Retina (tissue), 1 donor: ENCODE data around the gene CDH8.
A peak's percentile ranks its signal among the peaks of the same experiment; 100 is the strongest.
"Not testable (repeated sequence)": the region's sequence is repeated elsewhere in the genome, so short reads cannot be mapped to it uniquely, and the experiment has no call there.

Experiments used
- DNase-seq: peaks from one replicate; pipeline ENCODE4 v3.0.0-alpha.2; 2016

The CDH8 gene

DNA sequence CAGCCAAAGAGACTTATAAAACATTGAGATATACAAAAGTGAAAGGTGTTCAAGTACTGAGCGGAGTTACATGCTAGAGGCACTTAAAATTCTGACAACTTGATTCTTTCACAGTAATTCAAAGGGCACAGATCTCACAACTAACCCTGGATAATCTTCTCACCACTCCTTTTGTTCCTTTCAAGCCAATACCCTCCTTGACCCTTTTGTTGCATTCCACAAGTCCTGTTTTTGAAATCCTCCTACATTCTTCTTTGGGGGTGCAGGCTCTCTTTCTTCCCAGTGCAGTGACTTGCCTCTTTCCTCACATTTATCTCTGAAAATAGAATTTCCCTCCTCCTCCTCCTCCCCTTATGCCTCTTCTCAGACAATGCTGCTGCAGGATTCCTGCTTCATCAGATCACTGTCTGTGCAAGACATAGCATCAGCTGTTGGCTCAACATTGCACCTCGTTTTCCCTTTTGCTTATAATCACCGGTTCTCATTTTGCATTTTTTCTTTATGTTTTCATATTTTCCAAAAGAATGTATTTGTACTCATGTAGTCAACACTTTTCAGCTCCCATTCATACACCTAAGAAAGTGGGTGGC, 199.3 kb downstream of the CDH8 start:
- peak; percentile 11 for DNase-seq

DNA sequence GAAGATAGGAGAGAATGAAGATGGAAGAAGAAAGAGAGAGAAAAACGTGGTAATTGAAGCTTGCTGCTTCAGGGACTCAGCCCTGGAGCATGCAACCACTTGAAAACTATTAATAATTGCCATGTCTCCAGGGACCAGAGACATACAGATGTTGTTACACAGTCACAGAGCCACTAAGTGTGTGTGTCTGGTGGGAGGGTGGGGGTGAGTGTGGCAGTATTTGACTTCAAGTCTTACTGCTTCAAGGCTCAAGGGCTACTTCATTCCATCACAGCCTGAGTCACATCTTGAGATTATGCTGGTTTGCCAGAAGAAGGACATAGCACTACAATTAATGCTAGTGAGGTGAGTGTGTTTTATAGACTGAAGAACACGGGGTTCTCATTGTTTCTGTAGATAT, 202.2 kb downstream of the CDH8 start:
- DNase-seq = no peak

DNA sequence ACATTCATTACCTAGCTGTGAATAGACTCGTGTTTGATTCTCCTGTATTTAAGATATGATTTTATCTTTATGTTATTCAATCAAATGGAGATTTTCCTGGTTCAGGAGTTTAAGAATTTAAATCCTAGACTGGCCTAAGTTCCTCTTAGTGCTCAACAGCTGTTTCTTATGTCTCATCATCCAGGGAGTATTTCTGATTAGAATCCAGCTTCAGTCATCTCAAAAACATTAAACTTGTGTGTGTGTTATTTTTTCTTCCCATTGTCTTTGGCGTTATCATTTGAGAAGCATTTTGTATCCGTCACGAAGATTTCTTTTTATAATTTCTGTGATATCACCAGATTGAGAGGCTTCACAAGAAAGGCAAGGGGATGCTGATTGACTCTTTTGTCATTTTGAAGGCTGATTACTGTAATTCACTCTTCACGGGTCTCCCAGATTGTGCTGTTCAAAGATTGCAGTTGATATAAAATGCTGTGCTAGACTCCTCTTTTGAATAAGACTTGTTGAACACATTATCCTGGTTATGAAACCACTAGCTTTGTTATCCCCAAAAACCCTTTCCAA, 204.8 kb downstream of the CDH8 start:
- no peak for DNase-seq

DNA sequence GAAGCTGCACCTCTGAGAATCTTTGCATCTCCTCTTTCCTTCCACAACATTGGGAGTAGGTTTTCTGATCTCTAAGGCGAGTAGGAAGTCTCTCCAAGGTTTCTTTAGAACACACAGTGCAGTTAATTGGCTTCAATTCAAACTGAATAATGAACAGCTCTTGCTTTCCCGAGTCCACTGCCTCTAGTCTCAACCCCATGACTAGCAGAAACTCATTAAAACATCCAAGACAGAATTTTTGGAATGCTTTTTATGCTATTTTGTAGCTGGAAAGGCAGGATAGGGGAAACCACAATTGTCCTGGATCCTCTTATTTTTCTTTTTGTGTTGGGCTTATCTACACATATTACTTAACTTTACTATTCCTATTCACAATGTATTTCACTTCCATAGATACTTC, 206.6 kb downstream of the CDH8 start:
- no peak for DNase-seq

GRCh38 chr16:61823326-61823725, 212.9 kb downstream of the CDH8 start:
- no peak for DNase-seq

GRCh38 chr16:61820820-61821219, 215.4 kb downstream of the CDH8 start:
- DNase-seq = no peak

DNA sequence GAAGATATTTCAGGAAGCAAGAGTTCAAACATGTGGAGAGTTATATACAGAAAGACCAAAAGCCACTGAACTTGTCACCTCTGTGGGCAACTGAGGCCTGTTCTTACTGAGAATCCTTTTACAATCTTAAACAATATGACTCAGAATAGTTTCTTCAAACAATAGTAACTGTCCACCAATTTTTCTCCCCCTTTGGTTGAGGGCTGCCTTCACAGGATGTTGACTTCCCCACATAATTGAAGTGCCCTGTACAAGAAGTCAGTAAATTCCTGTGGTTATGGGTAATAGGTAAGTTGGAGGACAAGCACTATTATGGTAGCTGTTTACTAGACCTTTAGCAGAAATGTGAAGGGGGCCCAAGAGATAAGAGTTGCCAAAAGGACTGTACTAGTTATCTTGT, 215.8 kb downstream of the CDH8 start:
- DNase-seq = no peak

DNA sequence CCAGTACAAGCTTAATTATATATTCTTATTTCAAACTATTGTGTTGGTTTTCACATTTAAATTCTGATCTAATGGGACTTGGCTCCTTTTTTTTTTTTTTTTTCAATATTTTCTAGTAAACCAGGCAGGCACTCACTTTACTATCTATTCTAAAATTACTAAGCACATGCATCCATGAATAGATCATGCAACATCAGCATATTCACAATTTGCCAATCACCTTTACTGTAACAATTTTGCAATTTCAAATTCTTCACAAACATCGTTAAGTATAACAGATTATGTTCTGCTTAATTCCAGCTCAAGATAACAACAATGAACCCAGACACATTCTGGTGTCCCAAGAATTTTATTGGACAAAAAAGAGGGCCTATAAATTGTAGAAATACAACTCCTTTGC, 217.4 kb downstream of the CDH8 start:
- DNase-seq = no peak

DNA sequence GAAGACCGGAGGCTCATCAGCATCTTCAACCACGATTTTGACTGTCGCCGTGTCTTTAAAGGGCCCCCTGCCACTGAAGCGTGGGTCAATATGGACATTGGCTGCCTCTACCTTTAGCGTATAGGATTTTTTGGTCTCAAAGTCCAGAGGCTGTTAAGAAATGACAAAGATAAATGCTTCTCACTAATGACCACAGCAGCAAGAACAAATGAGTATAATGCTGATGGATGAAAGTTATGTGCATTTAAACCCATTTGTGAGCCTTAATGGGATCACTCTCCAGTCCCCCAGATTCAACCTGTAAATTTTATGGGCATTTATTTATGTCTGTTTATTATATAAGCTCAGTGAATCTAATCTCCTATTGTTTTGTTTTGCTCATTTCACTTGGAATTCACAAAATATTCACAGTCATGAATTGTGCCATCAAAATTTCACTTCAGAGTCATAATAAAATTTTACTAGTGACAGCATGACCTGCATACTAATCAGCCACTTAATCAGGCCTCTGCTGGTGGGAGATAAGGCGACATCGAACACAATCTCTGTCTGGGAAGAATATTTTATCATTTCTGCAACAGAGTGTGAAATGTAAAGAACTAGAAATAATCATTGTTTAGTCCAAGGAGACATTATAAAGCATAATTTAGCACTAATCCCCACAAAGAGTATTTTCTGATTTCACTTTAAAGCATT, 218.5 kb downstream of the CDH8 start:
- DNase-seq = no peak

GRCh38 chr16:61814726-61815347, 221.4 kb downstream of the CDH8 start:
- DNase-seq = no peak

GRCh38 chr16:61813339-61813738, 222.9 kb downstream of the CDH8 start:
- no peak for DNase-seq

DNA sequence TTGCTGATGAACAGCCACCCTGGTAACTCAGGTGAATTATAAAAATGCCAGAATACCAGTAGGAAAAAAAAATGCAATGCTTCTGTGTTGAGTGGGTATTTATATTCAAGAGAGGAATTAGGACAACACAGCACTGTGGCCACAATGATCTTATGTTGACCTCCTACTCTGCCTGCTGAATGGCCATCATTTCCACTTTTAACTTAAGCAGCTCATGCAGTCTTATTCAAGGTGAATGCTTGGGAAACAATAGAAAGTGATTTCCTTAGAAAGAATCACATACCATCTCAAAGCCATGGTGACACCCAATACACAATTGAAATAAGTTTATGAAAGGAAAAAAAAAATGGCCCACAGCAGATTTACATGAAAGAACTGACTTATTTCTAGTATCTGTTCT, 224.0 kb downstream of the CDH8 start:
- no peak for DNase-seq

- no peak for DNase-seq
These were observed 228.7 kb downstream of the CDH8 start for GRCh38 chr16:61807551-61807950.

DNA sequence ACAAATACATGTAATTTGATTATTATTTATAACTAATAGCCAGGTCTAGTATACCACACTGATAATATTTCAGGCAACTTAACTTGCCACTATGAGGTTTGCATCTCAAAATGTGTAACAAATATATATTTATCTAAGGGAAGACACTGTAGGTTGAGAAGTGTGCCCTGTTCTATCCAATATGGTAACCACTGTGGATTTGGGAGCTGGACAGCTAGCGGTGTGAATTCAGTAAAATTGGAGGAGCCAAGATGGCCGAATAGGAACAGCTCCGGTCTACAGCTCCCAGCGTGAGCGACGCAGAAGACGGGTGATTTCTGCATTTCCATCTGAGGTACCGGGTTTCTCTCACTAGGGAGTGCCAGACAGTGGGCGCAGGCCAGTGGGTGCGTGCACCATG, 235.0 kb downstream of the CDH8 start:
- not testable (repeated sequence) for DNase-seq

DNA sequence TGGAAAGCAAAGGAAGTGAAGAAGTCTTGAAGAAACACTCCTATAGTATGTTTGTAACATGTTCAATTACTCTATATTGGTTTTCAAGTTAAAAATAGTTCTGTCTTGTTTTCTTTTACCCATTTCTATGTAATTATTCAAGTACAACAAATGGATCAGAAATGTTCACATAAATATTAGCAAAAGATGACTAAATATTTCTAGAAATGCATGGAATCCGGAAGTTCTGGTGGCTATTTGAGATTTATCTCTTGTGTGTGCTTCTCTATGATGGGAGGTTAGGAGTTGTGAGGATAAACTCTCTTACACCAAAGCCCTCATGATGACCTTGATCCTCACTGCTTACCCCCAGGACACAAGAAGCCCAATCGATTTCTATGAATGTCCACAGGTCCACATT, 237.5 kb downstream of the CDH8 start:
- DNase-seq = no peak

DNA sequence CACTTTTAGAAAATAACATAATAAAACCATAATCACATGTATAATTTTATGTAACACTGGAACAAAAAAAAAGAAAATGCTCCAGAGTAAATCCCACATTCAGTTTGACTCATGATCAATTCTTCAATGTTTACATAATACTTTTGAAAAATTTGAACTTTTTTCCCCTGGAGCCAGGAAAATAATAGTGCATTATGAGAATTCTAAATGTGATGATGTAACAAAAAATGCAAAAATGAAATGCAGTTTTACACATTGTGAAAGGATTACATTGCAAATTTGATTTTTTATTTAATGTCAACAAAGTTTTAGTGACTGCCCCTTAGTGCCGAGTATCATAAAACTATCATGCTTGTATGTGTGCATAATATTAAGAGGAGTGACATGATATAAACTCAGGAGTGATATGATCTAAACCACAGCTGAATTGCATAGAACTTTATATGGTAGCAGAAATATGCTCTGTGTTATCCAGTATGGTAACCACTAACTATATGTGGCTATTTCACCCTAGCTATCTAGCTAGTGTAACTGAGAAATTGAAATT, 238.2 kb downstream of the CDH8 start:
- no peak for DNase-seq

GRCh38 chr16:61797296-61797795, 238.9 kb downstream of the CDH8 start:
- no peak for DNase-seq

DNA sequence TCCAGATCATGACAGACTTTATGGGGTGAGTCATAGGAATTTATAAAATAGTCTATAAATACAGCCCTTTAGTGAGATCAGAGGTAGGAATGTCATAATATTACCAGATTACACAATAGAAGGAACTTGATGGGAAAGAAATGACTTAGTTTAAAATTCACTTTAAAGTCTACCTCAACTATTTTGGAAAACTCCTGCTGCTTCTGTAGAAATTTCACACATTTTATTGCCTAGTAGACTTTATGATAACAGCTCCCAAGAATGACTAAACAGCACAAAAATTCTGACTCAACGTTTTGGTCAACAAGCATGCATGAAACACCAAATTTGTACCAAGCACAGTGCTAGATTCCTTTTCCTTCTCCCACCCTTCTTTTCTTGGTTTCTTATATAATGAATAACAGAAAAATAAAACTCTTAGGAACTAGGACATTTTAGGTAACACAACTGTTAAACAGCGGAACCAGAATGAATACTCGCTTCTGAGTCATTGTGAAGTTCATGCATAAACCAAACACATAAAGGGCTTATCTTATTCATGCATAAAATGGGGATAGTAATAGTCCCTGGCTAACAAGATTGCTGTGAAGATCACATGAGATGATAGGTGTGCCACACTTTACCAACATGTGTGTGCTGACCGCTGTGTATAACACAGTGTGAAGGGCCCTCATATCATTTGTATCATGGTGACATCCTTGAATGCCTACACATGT, 243.9 kb downstream of the CDH8 start:
- DNase-seq = no peak

DNA sequence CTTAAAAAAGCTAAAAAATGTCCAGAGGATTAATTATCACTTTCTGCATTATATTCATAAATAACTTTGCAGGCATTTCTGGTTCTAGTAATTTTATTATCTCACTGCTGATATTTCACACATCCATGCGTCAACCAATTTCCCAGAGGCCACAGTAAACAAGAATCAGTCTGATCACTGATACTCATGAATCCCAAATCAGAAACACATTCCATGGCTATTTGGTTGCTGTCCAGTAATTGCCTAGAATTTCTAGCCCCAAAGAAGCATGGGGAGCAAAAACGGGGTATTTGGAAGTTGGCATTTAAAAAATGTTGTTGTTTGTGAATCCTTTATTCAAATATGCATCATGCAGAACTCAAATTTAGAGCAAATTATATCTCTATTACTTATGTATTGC, 244.8 kb downstream of the CDH8 start:
- DNase-seq = no peak

- DNase-seq = not testable (repeated sequence)
These were observed 254.4 kb downstream of the CDH8 start for GRCh38 chr16:61781855-61782254.

DNA sequence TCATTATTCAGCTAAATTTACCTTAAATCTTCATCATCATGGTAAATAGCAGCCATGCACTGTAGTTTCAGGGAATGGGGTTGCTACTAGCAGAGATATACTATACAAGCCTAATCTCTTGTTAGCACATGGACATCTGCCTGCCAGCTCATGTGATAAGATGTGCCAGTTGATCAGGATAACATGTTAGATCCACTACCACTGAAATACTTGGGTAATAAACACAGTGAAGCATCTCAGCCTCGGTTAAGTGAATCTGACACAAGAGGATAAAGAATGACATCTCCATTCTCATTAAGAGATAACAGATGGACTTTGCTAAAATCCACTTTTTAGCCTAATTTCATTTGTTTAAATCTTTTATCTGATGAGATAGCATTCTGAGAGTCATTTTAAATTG, 256.1 kb downstream of the CDH8 start:
- no peak for DNase-seq

DNA sequence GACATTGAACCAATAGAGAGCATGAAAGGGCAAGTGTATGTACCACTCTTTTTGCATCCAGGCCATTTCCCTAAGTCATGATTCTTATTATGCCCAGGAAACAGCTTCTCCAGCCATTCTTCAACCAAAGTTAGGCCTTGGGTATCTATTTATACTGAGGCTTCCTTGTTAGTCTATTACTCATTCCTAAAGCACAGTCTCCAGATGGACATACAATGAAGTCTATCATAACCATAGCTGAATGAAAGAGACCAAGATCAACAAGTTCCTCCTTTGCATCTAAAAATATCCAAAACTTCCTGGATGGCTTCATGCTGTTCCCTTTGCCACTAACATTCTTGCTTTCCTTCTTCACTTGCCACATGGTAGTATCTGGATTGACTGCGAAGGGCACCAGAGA, 265.9 kb downstream of the CDH8 start:
- no peak for DNase-seq

DNA sequence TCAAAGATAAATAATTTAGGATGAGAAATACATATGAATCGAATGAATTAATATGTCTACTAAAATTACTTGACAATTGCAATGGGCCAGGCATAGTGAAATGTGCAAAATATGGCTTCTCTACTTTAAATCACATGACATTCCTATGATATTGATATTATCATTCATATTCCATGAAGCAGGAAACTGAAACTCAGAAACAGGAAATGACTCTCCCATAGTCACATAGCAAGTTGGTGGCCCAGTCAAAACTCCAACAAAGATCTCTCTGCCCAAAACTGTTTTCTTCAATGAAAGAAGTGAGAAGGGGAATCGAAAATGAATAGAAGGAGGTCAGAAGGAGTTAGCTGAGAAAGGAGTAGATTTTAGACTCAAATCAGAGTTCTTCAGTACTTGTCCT, 272.2 kb downstream of the CDH8 start:
- no peak for DNase-seq
